ACC112 (cell line): Measurements from ENCODE around the gene NOMO2.
"Not testable (repeated sequence)": the region's sequence is repeated elsewhere in the genome, so short reads cannot be mapped to it uniquely, and the experiment has no call there.

Experiments used
- H2AFZ ChIP-seq: fragments of 200-600 bp; sonication (generic); one replicate; pipeline ENCODE4 v1.6.0; 2017; ENCODE audit warnings: antibody characterized with exemption, low read length; ENCODE audit not compliant: unreplicated experiment
- H3K27ac ChIP-seq: fragments of 200-600 bp; sonication (generic); 2 replicates; pipeline ENCODE4 v1.5.1; 2014; ENCODE audit warnings: low read depth, mild to moderate bottlenecking, antibody characterized with exemption, low read length, moderate library complexity
- H3K27me3 ChIP-seq: fragments of 200-600 bp; sonication (generic); 2 replicates; pipeline ENCODE4 v1.6.1; 2014; ENCODE audit warnings: mild to moderate bottlenecking, antibody characterized with exemption, low read length, moderate library complexity, mixed read lengths; ENCODE audit not compliant: insufficient read depth
- H3K36me3 ChIP-seq: fragments of 200-600 bp; sonication (generic); 2 replicates; pipeline ENCODE4 v1.6.1; 2016; ENCODE audit warnings: mild to moderate bottlenecking, antibody characterized with exemption, low read length, moderate library complexity, mixed read lengths; ENCODE audit not compliant: insufficient read depth
- H3K4me1 ChIP-seq: fragments of 200-600 bp; sonication (generic); one replicate; pipeline ENCODE4 v1.6.1; 2016; ENCODE audit warnings: low read length, mixed read lengths; ENCODE audit not compliant: insufficient read depth, unreplicated experiment, control insufficient read depth
- H3K4me3 ChIP-seq: fragments of 200-600 bp; sonication (generic); 2 replicates; pipeline ENCODE4 v1.5.1; 2014; ENCODE audit warnings: mild to moderate bottlenecking, low read depth, low read length
- H3K79me2 ChIP-seq: fragments of 200-600 bp; sonication (generic); one replicate; pipeline ENCODE4 v1.6.0; 2016; ENCODE audit warnings: low read length; ENCODE audit not compliant: control insufficient read depth, unreplicated experiment, insufficient read depth

NOMO2 gene

DNA sequence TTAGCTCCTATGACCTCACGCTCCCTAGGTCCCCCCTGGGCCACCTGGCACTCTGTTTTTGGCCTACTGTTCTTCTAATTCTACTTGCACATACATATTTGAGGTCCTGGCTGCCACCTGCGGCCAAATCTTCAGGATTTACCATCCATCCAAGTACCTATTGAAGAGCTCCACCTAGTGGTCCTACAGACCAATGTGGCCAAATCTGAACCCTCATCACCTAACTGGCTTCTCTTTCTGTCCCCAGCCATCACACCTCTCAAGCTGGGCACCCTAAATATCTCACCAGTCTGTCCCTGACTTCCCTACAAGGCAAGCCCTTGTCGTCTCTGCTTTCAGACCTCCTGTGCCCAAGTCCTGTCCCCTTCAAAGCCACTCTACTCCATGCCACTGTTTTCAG lies 24.9 kb downstream of the NOMO2 start:
- not testable (repeated sequence) for H3K27me3 ChIP-seq, H3K4me1 ChIP-seq, H3K27ac ChIP-seq, H3K79me2 ChIP-seq, H2AFZ ChIP-seq, H3K36me3 ChIP-seq, H3K4me3 ChIP-seq

DNA sequence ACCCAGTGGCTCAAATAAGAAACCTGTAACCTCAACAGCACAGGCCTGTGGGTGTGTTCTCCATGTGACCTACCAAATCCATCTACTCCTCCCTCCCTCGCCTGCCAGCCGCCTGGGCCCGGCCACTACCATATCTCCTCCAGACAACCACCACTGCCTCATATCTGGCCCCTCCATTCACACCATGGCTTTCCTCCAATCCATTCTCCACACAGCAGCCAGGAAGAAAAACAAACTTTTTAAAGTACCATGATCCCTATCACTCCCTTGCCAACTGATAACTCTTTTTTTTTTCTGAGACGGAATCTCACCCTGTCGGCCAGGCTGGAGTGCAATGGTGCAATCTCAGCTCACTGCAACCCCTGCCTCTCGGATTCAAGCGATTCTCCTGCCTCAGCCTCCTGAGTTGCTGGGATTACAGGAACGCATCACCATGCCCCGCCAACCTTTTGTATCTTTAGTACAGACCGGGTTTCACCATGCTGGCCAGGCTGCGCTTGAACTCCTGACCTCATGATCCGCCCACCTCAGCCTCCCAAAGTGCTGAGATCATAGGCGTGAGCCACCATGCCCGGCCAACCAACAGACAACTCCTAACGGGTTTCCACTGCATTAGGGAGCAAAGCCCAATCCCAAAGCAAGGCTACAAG lies 26.3 kb downstream of the NOMO2 start:
- H3K36me3 ChIP-seq, H3K4me1 ChIP-seq, H3K79me2 ChIP-seq, H3K27me3 ChIP-seq, H2AFZ ChIP-seq, H3K4me3 ChIP-seq, H3K27ac ChIP-seq: not testable (repeated sequence)

DNA sequence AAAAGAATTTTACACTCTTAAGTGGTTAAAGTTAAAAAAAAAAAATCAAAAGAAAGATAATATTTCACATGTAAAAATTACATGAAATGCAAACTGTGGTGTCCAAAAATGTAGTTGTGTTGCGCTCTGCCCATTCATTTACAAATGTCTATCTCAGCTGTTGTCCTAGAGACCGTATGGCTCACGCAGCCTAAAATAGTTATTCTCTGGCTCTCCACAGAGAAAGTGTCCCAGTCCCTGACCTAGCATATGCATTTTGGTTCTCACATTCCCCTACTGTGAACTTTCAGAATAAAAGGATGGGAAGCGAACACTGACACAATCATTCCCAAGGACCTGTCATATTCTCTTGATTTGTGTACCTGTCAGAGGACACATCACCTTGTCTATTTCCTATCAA lies 27.6 kb downstream of the NOMO2 start:
- H3K4me1 ChIP-seq, H3K27me3 ChIP-seq, H3K79me2 ChIP-seq, H2AFZ ChIP-seq, H3K27ac ChIP-seq, H3K36me3 ChIP-seq, H3K4me3 ChIP-seq: not testable (repeated sequence)

DNA sequence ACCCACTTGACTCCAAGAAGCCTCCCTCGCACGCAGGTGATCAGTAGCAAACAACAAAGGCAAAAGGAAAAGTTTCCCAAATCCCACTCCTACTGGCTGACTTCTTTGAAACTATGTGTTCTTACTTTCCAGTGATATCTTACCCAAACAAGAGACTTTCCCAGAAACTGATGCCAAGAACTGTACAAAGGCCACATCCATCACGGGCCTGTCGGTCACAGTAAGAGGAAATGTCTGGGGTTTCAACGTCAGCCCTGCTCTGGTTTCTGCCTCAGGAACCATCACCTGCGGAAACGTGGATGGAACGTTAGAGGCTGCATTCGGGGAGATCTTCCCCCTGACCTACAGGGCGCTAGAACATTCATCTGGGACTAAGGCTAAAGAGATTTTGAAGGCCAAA lies 30.6 kb downstream of the NOMO2 start:
- H3K36me3 ChIP-seq, H2AFZ ChIP-seq, H3K4me3 ChIP-seq, H3K4me1 ChIP-seq, H3K27me3 ChIP-seq, H3K27ac ChIP-seq, H3K79me2 ChIP-seq: not testable (repeated sequence)

DNA sequence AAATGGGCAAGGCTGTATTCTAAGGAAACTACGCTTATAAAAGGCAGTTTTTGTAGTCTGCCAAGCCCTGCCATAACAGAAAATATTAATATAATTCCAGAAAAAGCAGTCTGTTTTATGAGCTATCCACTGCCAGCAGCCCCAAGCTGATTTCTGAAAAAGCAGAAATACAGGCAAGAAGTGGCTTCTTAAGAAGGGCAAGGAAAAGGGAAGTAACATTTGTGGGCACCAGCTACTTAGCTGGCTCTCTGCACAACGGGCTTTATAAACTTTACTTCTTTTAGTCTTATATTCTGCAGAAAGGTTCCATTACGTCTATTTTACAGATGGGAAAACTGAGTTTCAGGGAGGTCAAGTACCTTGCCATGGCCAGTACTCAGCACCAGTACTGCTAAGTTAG lies 31.6 kb downstream of the NOMO2 start:
- not testable (repeated sequence) for H3K4me3 ChIP-seq, H2AFZ ChIP-seq, H3K4me1 ChIP-seq, H3K27ac ChIP-seq, H3K36me3 ChIP-seq, H3K27me3 ChIP-seq, H3K79me2 ChIP-seq

DNA sequence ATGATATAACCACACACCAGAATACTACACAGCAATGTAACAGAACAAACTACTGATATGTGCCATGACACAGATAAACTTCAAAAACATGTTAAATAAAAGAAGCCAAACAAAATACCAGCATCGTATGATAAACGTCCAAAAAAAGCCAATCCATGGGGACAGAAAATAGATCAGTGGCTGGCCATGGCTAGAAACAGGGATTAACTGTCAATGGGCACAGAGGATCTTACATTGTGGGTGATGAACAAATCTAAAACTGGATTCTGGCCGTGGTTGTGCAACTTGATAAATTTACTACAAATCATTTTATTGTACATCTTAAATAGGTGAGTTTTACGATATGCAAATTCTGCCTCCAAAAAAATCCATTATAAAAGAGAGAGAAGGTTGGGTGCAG lies 35.4 kb downstream of the NOMO2 start:
- not testable (repeated sequence) for H3K36me3 ChIP-seq, H3K79me2 ChIP-seq, H2AFZ ChIP-seq, H3K4me1 ChIP-seq, H3K27me3 ChIP-seq, H3K27ac ChIP-seq, H3K4me3 ChIP-seq

DNA sequence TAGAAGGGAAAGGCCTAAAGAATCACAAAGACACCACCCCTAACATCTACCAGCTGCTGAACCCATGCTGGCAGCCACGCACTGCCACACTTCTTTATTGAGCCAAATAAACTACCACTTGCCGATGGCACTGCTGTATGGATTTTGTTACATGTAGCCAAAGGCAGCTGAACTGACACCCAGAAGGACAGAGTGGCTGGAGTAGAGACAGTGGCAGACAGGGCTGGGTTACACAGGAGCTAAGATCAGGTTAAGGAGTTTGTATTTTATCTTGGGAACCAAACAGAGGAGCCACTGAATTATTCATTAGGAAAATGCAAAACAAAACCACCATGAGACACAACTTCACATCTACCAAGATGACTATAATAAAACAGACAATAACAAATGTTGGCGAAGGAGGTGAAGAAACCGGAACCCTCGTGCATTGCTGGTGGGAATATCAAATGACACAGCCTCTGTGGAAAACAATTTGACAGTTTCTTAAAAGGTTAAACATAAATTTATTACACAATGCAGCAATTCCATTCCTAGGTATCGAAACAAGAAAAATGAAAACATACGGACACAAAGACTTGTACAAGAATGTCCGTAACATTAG lies 35.9 kb downstream of the NOMO2 start:
- H3K27ac ChIP-seq, H3K79me2 ChIP-seq, H3K4me3 ChIP-seq, H3K27me3 ChIP-seq, H2AFZ ChIP-seq, H3K36me3 ChIP-seq, H3K4me1 ChIP-seq: not testable (repeated sequence)

DNA sequence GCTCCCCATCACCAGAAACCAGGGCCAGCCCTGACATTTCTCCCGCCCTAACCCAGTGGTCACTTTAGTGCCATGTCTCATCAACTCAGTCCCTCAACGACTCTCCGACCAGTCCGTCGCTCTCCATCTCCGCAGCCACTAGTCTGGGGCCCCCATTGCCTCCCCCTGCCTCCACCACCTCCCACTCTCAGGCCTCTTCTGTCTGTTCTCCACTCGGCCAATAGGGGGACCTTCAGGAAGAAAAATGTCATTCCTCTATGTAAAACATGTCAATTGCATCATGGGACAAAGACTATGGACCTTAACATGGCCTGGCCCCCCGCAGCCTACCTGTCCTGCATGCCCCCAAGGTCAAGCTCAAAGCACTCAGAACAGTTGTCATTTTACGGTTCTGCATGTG lies 39.3 kb downstream of the NOMO2 start:
- not testable (repeated sequence) for H3K27me3 ChIP-seq, H3K4me3 ChIP-seq, H3K36me3 ChIP-seq, H2AFZ ChIP-seq, H3K79me2 ChIP-seq, H3K4me1 ChIP-seq, H3K27ac ChIP-seq

DNA sequence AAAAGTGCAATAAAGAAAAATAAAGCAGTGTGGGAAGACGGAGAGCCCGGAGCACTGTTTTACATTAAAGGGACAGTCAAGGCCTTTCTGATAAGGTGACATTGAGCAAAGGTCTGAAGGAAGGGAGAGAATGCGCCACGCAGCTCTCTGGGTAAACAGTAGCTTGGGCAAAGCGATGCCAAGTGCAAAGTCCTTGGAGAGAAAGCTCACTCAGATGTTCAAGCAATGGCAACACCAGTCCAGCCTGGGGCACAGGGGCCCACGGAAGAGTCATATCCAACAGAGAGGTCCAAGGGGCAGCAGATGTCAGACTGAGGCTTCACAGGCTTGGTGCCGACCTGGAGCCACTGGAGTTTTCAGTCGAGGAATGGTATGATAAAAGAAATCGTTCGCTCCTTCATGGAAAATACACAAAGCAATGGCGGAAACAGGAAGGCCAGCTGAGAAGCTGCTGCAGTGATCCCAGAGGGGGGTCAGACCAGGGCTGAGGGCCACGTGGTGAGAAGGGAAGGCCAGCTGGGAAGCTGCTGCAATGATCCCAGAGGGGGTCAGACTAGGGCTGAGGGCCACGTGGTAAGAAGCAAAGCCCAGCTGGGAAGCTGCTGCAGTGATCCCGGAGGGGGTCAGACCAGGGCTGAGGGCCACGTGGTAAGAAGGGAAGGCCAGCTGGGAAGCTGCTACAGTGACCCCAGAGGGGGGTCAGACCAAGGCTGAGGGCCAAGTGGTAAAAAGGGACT lies 40.3 kb downstream of the NOMO2 start:
- H3K27ac ChIP-seq, H3K79me2 ChIP-seq, H2AFZ ChIP-seq, H3K27me3 ChIP-seq, H3K4me1 ChIP-seq, H3K4me3 ChIP-seq, H3K36me3 ChIP-seq: not testable (repeated sequence)

DNA sequence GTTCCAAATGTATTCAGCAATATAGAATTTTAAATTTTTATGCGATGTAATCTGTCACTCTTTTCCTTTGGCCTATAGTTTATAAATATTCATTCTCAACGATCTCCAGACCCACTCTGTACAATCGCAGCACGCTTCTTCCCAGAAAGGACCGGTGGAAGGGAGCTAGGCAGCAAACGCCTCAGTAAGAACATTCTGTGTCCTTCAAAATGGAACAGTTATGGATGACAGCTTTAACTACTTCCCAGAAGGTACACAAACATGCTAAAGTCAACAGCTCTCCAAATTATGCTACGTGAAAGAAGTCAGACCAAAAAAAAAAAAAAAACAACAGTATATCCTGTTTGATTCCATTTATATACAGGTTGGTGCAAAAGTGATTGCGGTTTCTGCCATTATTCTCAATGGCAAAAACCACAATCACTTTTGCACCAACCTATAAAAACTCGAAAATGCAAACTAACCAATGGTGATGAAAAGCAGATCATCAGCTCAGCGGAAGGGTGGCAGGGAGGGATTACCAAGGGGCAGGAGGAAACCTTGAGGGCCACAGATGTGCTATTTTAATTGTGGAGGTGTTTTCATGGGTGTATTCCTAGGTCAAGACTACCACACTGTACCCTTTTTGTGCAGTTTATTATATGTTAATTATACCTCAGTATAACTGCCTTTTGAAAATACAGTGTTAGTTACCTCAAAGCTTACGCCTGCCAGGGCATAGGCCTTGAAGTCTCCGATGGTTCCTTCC lies 43.2 kb downstream of the NOMO2 start:
- H3K4me3 ChIP-seq, H3K79me2 ChIP-seq, H3K36me3 ChIP-seq, H3K27ac ChIP-seq, H3K27me3 ChIP-seq, H3K4me1 ChIP-seq, H2AFZ ChIP-seq: not testable (repeated sequence)

DNA sequence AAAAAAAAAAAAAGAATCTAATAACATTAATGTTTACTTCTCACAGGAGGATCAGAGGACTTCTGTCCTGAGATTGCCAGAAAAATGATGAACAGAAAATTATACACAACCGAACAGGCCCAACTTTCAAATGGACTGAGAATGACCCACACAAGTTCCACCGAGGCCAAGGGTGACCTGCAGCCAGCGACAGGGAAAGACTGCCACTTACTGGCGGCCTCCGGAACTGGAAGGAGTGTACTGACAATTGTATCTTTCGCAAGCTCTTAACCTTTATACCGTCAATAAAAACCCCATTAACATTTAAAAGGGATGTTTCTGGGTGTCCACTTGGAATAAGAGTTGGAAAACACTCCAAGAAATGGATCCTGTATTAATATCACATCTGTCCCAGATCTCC lies 63.5 kb downstream of the NOMO2 start:
- H3K27ac ChIP-seq, H3K4me3 ChIP-seq, H3K27me3 ChIP-seq, H2AFZ ChIP-seq, H3K36me3 ChIP-seq, H3K79me2 ChIP-seq, H3K4me1 ChIP-seq: not testable (repeated sequence)
